Measurements from ENCODE around the gene MZF1.
"Not testable (repeated sequence)": the region's sequence is repeated elsewhere in the genome, so short reads cannot be mapped to it uniquely, and the experiment has no call there.

MZF1 gene
- long read RNA-seq, donor 1, transcript MZF1-207 (1 exons, 2,683 nt), result major isoform, 40 of 42 reads
- long read RNA-seq, donor 1, partial matches to known transcripts, result 0 of 42 reads
- long read RNA-seq, donor 1, other reads (novel, unspliced or antisense), result 0 of 42 reads
- long read RNA-seq, donor 2, transcript MZF1-207 (1 exons, 2,683 nt), result major isoform, 14 of 26 reads
- long read RNA-seq, donor 2, partial matches to known transcripts, result 11 of 26 reads
- long read RNA-seq, donor 2, other reads (novel, unspliced or antisense), result 0 of 26 reads
- long read RNA-seq, donor 3, transcript MZF1-207 (1 exons, 2,683 nt), result major isoform, 44 of 44 reads
- long read RNA-seq, donor 3, partial matches to known transcripts, result 0 of 44 reads
- long read RNA-seq, donor 3, other reads (novel, unspliced or antisense), result 0 of 44 reads
- long read RNA-seq, donor 4, transcript MZF1-207 (1 exons, 2,683 nt), result major isoform, 74 of 77 reads
- long read RNA-seq, donor 4, partial matches to known transcripts, result 0 of 77 reads
- long read RNA-seq, donor 4, other reads (novel, unspliced or antisense), result 0 of 77 reads
- long read RNA-seq, donor 5, transcript MZF1-207 (1 exons, 2,683 nt), result major isoform, 50 of 55 reads
- long read RNA-seq, donor 5, partial matches to known transcripts, result 0 of 55 reads
- long read RNA-seq, donor 5, other reads (novel, unspliced or antisense), result 0 of 55 reads
- long read RNA-seq, donor 6, transcript MZF1-207 (1 exons, 2,683 nt), result major isoform, 33 of 38 reads
- long read RNA-seq, donor 6, partial matches to known transcripts, result 0 of 38 reads
- long read RNA-seq, donor 6, other reads (novel, unspliced or antisense), result 0 of 38 reads
- long read RNA-seq, donor 7, transcript MZF1-207 (1 exons, 2,683 nt), result major isoform, 89 of 98 reads
- long read RNA-seq, donor 7, partial matches to known transcripts, result 7 of 98 reads
- long read RNA-seq, donor 7, other reads (novel, unspliced or antisense), result 0 of 98 reads
- long read RNA-seq, donor 8, transcript MZF1-207 (1 exons, 2,683 nt), result major isoform, 44 of 46 reads
- long read RNA-seq, donor 8, partial matches to known transcripts, result 0 of 46 reads
- long read RNA-seq, donor 8, other reads (novel, unspliced or antisense), result 0 of 46 reads

GRCh38 chr19:58572818-58573657 lies at the start of gene MZF1:
Gene MZF1, minus strand, starts transcription at chr19:58573335. Its CDS starts 1,946 bp downstream, at chr19:58571389.
- peak; percentile 100 for DNase-seq

- DNase-seq, result not testable (repeated sequence)
These were observed 34.1 kb upstream of the MZF1 start for GRCh38 chr19:58607213-58607612.

- not testable (repeated sequence) for DNase-seq
These were observed 33.2 kb upstream of the MZF1 start for GRCh38 chr19:58606251-58606896.

- DNase-seq, result no peak
These were observed 13.1 kb upstream of the MZF1 start for GRCh38 chr19:58586133-58586765.

GRCh38 chr19:58585442-58586132 lies 12.5 kb upstream of the MZF1 start:
- DNase-seq, result no peak

- no peak for DNase-seq
These were observed 11.6 kb upstream of the MZF1 start for GRCh38 chr19:58584498-58585441.

GRCh38 chr19:58582985-58583384 lies 9.8 kb upstream of the MZF1 start:
- no peak for DNase-seq

- peak; percentile 66 for DNase-seq
These were observed 8.3 kb upstream of the MZF1 start for GRCh38 chr19:58581227-58582141.

GRCh38 chr19:58579473-58580142 lies 6.5 kb upstream of the MZF1 start:
- no peak for DNase-seq

- DNase-seq, result no peak
These were observed 5.1 kb upstream of the MZF1 start for GRCh38 chr19:58578012-58578925.

GRCh38 chr19:58577581-58577980 lies 4.4 kb upstream of the MZF1 start:
- not testable (repeated sequence) for DNase-seq

GRCh38 chr19:58575183-58576041 lies 2.3 kb upstream of the MZF1 start:
- peak; percentile 100 for DNase-seq

GRCh38 chr19:58573658-58574164 lies 576 bp upstream of the MZF1 start:
- DNase-seq, result no peak

GRCh38 chr19:58572026-58572817 lies 913 bp downstream of the MZF1 start:
- DNase-seq, result no peak
